Measurements from ENCODE around the gene PRDM9.
"Not testable (repeated sequence)": the region's sequence is repeated elsewhere in the genome, so short reads cannot be mapped to it uniquely, and the experiment has no call there.

PRDM9 gene

GRCh38 chr5:23507278-23507685 is at the start of gene PRDM9:
TSS of gene PRDM9 (plus strand) at chr5:23507609. CDS start at chr5:23509034, 1,425 bp downstream.
- DNase-seq (ENCODE audit: low read depth, low spot score) = no peak

GRCh38 chr5:23457780-23458179 is 49.6 kb upstream of the PRDM9 start:
- no peak for DNase-seq (ENCODE audit: low read depth, low spot score)

- no peak for DNase-seq (ENCODE audit: low read depth, low spot score)
These were observed 48.2 kb upstream of the PRDM9 start for GRCh38 chr5:23459214-23459613.

GRCh38 chr5:23461576-23461975 is 45.8 kb upstream of the PRDM9 start:
- DNase-seq (ENCODE audit: low read depth, low spot score) = no peak

GRCh38 chr5:23466401-23466912 is 41.0 kb upstream of the PRDM9 start:
- DNase-seq (ENCODE audit: low read depth, low spot score) = no peak

- DNase-seq (ENCODE audit: low read depth, low spot score) = no peak
These were observed 38.8 kb upstream of the PRDM9 start for GRCh38 chr5:23468658-23469057.

GRCh38 chr5:23473915-23474314 is 33.5 kb upstream of the PRDM9 start:
- DNase-seq (ENCODE audit: low read depth, low spot score) = no peak

GRCh38 chr5:23474315-23474714 is 33.1 kb upstream of the PRDM9 start:
- no peak for DNase-seq (ENCODE audit: low read depth, low spot score)

- no peak for DNase-seq (ENCODE audit: low read depth, low spot score)
These were observed 30.8 kb upstream of the PRDM9 start for GRCh38 chr5:23476580-23476979.

- DNase-seq (ENCODE audit: low read depth, low spot score) = no peak
These were observed 24.8 kb upstream of the PRDM9 start for GRCh38 chr5:23482642-23483041.

GRCh38 chr5:23483090-23483489 is 24.3 kb upstream of the PRDM9 start:
- no peak for DNase-seq (ENCODE audit: low read depth, low spot score)

- DNase-seq (ENCODE audit: low read depth, low spot score) = no peak
These were observed 23.3 kb upstream of the PRDM9 start for GRCh38 chr5:23484096-23484495.

GRCh38 chr5:23486227-23486626 is 21.2 kb upstream of the PRDM9 start:
- not testable (repeated sequence) for DNase-seq (ENCODE audit: low read depth, low spot score)

GRCh38 chr5:23490993-23491392 is 16.4 kb upstream of the PRDM9 start:
- no peak for DNase-seq (ENCODE audit: low read depth, low spot score)

- no peak for DNase-seq (ENCODE audit: low read depth, low spot score)
These were observed 12.9 kb upstream of the PRDM9 start for GRCh38 chr5:23494558-23494957.

GRCh38 chr5:23496576-23496975 is 10.8 kb upstream of the PRDM9 start:
- no peak for DNase-seq (ENCODE audit: low read depth, low spot score)

GRCh38 chr5:23506329-23507236 is 826 bp upstream of the PRDM9 start:
- no peak for DNase-seq (ENCODE audit: low read depth, low spot score)

GRCh38 chr5:23510434-23510833 is 3.0 kb downstream of the PRDM9 start:
- not testable (repeated sequence) for DNase-seq (ENCODE audit: low read depth, low spot score)

- DNase-seq (ENCODE audit: low read depth, low spot score) = no peak
These were observed 15.1 kb downstream of the PRDM9 start for GRCh38 chr5:23522553-23522952.

- DNase-seq (ENCODE audit: low read depth, low spot score) = no peak
These were observed 15.6 kb downstream of the PRDM9 start for GRCh38 chr5:23523031-23523430.

GRCh38 chr5:23523998-23524397 is 16.6 kb downstream of the PRDM9 start:
- no peak for DNase-seq (ENCODE audit: low read depth, low spot score)

- DNase-seq (ENCODE audit: low read depth, low spot score) = no peak
These were observed 18.3 kb downstream of the PRDM9 start for GRCh38 chr5:23525751-23526150.

GRCh38 chr5:23526616-23527015 is 19.2 kb downstream of the PRDM9 start:
- not testable (repeated sequence) for DNase-seq (ENCODE audit: low read depth, low spot score)

Data from iPS DF 19.7 (cell line).